K562 (cell line): ENCODE measurements around the gene CD22. TPM values are rescaled to one million over a fixed set of nuclear protein-coding genes. Genes with fewer than 3 reads are reported as not detected.

Source experiments
- E2F6 ChIP-seq, 2 experiments: IDR thresholded peaks; 2 replicates each; pipeline ENCODE4 v1.6.1; 2011; ENCODE audit warnings: borderline replicate concordance in 1 of 2, control low read depth in 1 of 2, low read depth in 1 of 2, low read length in 1 of 2, mild to moderate bottlenecking in 1 of 2, mixed read lengths in 1 of 2, moderate library complexity in 1 of 2; ENCODE audit not compliant: insufficient read depth in 1 of 2, insufficient read length in 1 of 2, poor library complexity in 1 of 2, severe bottlenecking in 1 of 2; ENCODE audit errors: extremely low read depth in 1 of 2
- FOXA3 ChIP-seq, 2 experiments: fragments of 450-650 bp in 1 of 2; sonication (generic) in 1 of 2; formaldehyde crosslinking; IDR thresholded peaks in 1 of 2; conservative IDR thresholded peaks in 1 of 2; 2 replicates each; pipeline versions ENCODE4 v1.4.0 to v1.8.0; 2020 to 2022; ENCODE audit warnings: mild to moderate bottlenecking in 2 of 2, missing genetic modification reagents in 1 of 2
- MAX ChIP-seq: sonication (generic); formaldehyde crosslinking; IDR thresholded peaks from 2 replicates; pipeline ENCODE4 v1.9.0; 2022; ENCODE audit warnings: mild to moderate bottlenecking, missing genetic modification reagents
- NCOR1 ChIP-seq: fragments of 450-650 bp; IDR thresholded peaks from 2 replicates; pipeline ENCODE4 v1.6.1; 2016; ENCODE audit warnings: mild to moderate bottlenecking, moderate library complexity
- RFX5 ChIP-seq: IDR thresholded peaks from 2 replicates; pipeline ENCODE4 v1.6.1; 2011; ENCODE audit warnings: low read depth, mild to moderate bottlenecking, improper control_type of control experiment, low read length
- SETDB1 ChIP-seq: IDR thresholded peaks from one replicate; pipeline ENCODE4 v1.6.1; 2012; ENCODE audit warnings: low read length, control low read depth, inconsistent platforms
- SMARCA5 ChIP-seq: fragments of 450-650 bp; IDR thresholded peaks from 2 replicates; pipeline ENCODE4 v1.6.1; 2016
- SMARCB1 ChIP-seq: IDR thresholded peaks from 2 replicates; pipeline ENCODE4 v1.6.1; 2011; ENCODE audit warnings: improper control_type of control experiment, low read depth; ENCODE audit not compliant: insufficient read length
- SRSF9 ChIP-seq: fragments of 200-400 bp; formaldehyde crosslinking; IDR thresholded peaks from 2 replicates; pipeline ENCODE4 v1.6.1; 2017; ENCODE audit warnings: low read depth, low read length, borderline replicate concordance
- ZBTB1 ChIP-seq: sonication (generic); formaldehyde crosslinking; IDR thresholded peaks from 2 replicates; pipeline ENCODE4 v1.8.1; 2023; ENCODE audit warnings: missing genetic modification reagents, low read depth, mild to moderate bottlenecking, borderline replicate concordance
- ZNF239 ChIP-seq: fragments of 250-450 bp; sonication (Bioruptor Pico); IDR thresholded peaks from 2 replicates; pipeline ENCODE4 v1.4.0; 2020; ENCODE audit warnings: mild to moderate bottlenecking
- ZNF324 ChIP-seq: fragments of 250-450 bp; sonication (Bioruptor Pico); IDR thresholded peaks from 2 replicates; pipeline ENCODE4 v1.4.0; 2020; ENCODE audit warnings: mild to moderate bottlenecking
- ZNF354B ChIP-seq: fragments of 250-450 bp; sonication (Bioruptor Pico); IDR thresholded peaks from 2 replicates; pipeline ENCODE4 v1.4.0; 2020
- ZNF79 ChIP-seq: fragments of 250-450 bp; sonication (Bioruptor Pico); IDR thresholded peaks from 2 replicates; pipeline ENCODE4 v1.4.0; 2020; ENCODE audit warnings: low read depth, mild to moderate bottlenecking, moderate library complexity
- polyA plus RNA-seq, 8 experiments: library from polyadenylated mRNA; depleted of rRNA in 4 of 8; stranded (reverse) in 5 of 8; unstranded in 3 of 8; fragments of >200 nt; fragmentation: Nextera tagmentation in 2 of 8; fragmentation: Illumina TruSeq in 1 of 8; extraction: Ambion mirVana in 2 of 8; extraction: Trizol in 1 of 8; gene quantifications; 2 replicates each; pipeline versions ENCODE4 v1.2.1 to v1.2.3, GENCODE V29; 2011 to 2014; ENCODE audit warnings: inconsistent platforms in 1 of 8, missing spikeins in 1 of 8
- total RNA-seq, 7 experiments: library from RNA; depleted of rRNA in 6 of 7; stranded (reverse); fragments of >200 nt in 6 of 7; fragmentation: Illumina TruSeq in 2 of 7; extraction: Trizol in 2 of 7; gene quantifications; 2 replicates each; pipeline versions ENCODE4 v1.2.1 to v1.2.3, GENCODE V29; 2011 to 2021; ENCODE audit warnings: low replicate concordance in 1 of 7
- TF ChIP-seq, protein P1 (sequence below), 2 experiments: fragments of 450-650 bp; IDR thresholded peaks; 2 replicates each; pipeline ENCODE4 v1.6.1; 2016
- TF ChIP-seq, protein P2 (sequence below): fragments of 450-650 bp; formaldehyde crosslinking; IDR thresholded peaks from 2 replicates; pipeline ENCODE4 v1.4.0; 2022; ENCODE audit warnings: mild to moderate bottlenecking, moderate library complexity
- TF ChIP-seq, protein P3 (sequence below): sonication (generic); formaldehyde crosslinking; IDR thresholded peaks from 2 replicates; pipeline ENCODE4 v1.8.1; 2023; ENCODE audit warnings: mild to moderate bottlenecking, missing genetic modification reagents
- TF ChIP-seq, protein P4 (sequence below): fragments of 200-800 bp; sonication (Bioruptor generic); IDR thresholded peaks from 2 replicates; pipeline ENCODE4 v1.6.1; 2017; ENCODE audit warnings: missing genetic modification characterization, missing compliant biosample characterization

The CD22 gene
- total and polyA plus RNA-seq, 9 of the 15 experiments (the other 6 are each of a cell fraction or from before 2014, with no cell fraction given), result 0.29 to 5.0 (median 3.5) TPM

- 0 out of 2 replicates have a peak, but pooled peaks have one; percentile 15 for TF ChIP-seq ZNF239 (CRISPR knock-in tag)
- TF ChIP-seq, protein P1, sequence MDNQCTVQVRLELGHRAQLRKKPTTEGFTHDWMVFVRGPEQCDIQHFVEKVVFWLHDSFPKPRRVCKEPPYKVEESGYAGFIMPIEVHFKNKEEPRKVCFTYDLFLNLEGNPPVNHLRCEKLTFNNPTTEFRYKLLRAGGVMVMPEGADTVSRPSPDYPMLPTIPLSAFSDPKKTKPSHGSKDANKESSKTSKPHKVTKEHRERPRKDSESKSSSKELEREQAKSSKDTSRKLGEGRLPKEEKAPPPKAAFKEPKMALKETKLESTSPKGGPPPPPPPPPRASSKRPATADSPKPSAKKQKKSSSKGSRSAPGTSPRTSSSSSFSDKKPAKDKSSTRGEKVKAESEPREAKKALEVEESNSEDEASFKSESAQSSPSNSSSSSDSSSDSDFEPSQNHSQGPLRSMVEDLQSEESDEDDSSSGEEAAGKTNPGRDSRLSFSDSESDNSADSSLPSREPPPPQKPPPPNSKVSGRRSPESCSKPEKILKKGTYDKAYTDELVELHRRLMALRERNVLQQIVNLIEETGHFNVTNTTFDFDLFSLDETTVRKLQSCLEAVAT (IDR thresholded peaks at IDR 0.05), result no peak
- no peak for TF ChIP-seq SETDB1
- TF ChIP-seq ZNF354B, result no peak
- TF ChIP-seq FOXA3 (CRISPR knock-in tag; conservative IDR thresholded peaks at IDR 0.05 in 1 of 2, IDR thresholded peaks at IDR 0.05 in 1 of 2), result no peak
- no peak for TF ChIP-seq ZNF79 (CRISPR knock-in tag)
- TF ChIP-seq ZBTB1, result no peak
- no peak for TF ChIP-seq ZNF324
- TF ChIP-seq RFX5, result no peak
- TF ChIP-seq MAX, result 0 out of 2 replicates have a peak, but pooled peaks have one; percentile 13
- TF ChIP-seq, protein P2, sequence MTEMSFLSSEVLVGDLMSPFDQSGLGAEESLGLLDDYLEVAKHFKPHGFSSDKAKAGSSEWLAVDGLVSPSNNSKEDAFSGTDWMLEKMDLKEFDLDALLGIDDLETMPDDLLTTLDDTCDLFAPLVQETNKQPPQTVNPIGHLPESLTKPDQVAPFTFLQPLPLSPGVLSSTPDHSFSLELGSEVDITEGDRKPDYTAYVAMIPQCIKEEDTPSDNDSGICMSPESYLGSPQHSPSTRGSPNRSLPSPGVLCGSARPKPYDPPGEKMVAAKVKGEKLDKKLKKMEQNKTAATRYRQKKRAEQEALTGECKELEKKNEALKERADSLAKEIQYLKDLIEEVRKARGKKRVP (CRISPR knock-in tag), result peak; percentile 13; the same call in 1 of the 2 replicates
- TF ChIP-seq SRSF9, result no peak
- peak; percentile 63 to 85 for TF ChIP-seq E2F6 (IDR thresholded peaks at IDR 0.05; ENCODE audit: borderline replicate concordance in 1 of 2, extremely low read depth in 1 of 2, insufficient read depth in 1 of 2, insufficient read length in 1 of 2, low read depth in 1 of 2, low read length in 1 of 2, poor library complexity in 1 of 2, severe bottlenecking in 1 of 2)
- TF ChIP-seq, protein P3, sequence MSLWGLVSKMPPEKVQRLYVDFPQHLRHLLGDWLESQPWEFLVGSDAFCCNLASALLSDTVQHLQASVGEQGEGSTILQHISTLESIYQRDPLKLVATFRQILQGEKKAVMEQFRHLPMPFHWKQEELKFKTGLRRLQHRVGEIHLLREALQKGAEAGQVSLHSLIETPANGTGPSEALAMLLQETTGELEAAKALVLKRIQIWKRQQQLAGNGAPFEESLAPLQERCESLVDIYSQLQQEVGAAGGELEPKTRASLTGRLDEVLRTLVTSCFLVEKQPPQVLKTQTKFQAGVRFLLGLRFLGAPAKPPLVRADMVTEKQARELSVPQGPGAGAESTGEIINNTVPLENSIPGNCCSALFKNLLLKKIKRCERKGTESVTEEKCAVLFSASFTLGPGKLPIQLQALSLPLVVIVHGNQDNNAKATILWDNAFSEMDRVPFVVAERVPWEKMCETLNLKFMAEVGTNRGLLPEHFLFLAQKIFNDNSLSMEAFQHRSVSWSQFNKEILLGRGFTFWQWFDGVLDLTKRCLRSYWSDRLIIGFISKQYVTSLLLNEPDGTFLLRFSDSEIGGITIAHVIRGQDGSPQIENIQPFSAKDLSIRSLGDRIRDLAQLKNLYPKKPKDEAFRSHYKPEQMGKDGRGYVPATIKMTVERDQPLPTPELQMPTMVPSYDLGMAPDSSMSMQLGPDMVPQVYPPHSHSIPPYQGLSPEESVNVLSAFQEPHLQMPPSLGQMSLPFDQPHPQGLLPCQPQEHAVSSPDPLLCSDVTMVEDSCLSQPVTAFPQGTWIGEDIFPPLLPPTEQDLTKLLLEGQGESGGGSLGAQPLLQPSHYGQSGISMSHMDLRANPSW, result no peak
- TF ChIP-seq NCOR1, result peak; percentile 64
- no peak for TF ChIP-seq SMARCB1
- TF ChIP-seq, protein P4, sequence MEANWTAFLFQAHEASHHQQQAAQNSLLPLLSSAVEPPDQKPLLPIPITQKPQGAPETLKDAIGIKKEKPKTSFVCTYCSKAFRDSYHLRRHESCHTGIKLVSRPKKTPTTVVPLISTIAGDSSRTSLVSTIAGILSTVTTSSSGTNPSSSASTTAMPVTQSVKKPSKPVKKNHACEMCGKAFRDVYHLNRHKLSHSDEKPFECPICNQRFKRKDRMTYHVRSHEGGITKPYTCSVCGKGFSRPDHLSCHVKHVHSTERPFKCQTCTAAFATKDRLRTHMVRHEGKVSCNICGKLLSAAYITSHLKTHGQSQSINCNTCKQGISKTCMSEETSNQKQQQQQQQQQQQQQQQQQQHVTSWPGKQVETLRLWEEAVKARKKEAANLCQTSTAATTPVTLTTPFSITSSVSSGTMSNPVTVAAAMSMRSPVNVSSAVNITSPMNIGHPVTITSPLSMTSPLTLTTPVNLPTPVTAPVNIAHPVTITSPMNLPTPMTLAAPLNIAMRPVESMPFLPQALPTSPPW (CRISPR knock-in tag), result peak; percentile 41; the same call in 1 of the 2 replicates
- no peak for TF ChIP-seq SMARCA5
These were observed 60.3 kb downstream of the CD22 start (continued) for GRCh38 chr19:35389192-35389861.
